Activated CD4-positive, alpha-beta T cell treated with anti-CD3 and anti-CD28 coated beads for 36 hours (primary cell): ENCODE measurements around the gene C22orf31. TPM values are rescaled to one million over a fixed set of nuclear protein-coding genes. Genes with fewer than 3 reads are reported as not detected.

Experiments used
- ATAC-seq: fragments of 200-7000 bp; cut with Tn5 transposase; one replicate; pipeline ENCODE4 v1.10.0; 2021; ENCODE audit warnings: mild to moderate bottlenecking, moderate library complexity
- CTCF ChIA-PET: fragments of 350-600 bp; sonication (Branson Sonifier 250); formaldehyde crosslinking; loops from one replicate; lab custom pipeline; 2021; ENCODE audit warnings: antibody characterized with exemption; lab: Charles Lee
- POLR2A ChIA-PET: fragments of 350-600 bp; sonication (Branson Sonifier 250); formaldehyde crosslinking; loops from one replicate; lab custom pipeline; 2021; ENCODE audit warnings: antibody characterized with exemption, inconsistent platforms; lab: Charles Lee
- DNase-seq: peaks from one replicate; pipeline ENCODE4 v3.0.0-alpha.2; 2020
- H3K27ac Mint-ChIP-seq: one replicate; pipeline ENCODE4 v1.8.0; 2021; ENCODE audit warnings: mixed read lengths
- H3K27me3 Mint-ChIP-seq: one replicate; pipeline ENCODE4 v1.8.0; 2021; ENCODE audit warnings: mixed read lengths
- H3K36me3 Mint-ChIP-seq: one replicate; pipeline ENCODE4 v1.8.0; 2021; ENCODE audit warnings: low read depth, mixed read lengths
- H3K4me1 Mint-ChIP-seq: one replicate; pipeline ENCODE4 v1.8.0; 2021; ENCODE audit warnings: mixed read lengths
- H3K4me3 Mint-ChIP-seq: one replicate; pipeline ENCODE4 v1.8.0; 2021; ENCODE audit warnings: mild to moderate bottlenecking, moderate library complexity, mixed read lengths
- H3K9me3 Mint-ChIP-seq: one replicate; pipeline ENCODE4 v1.8.0; 2021; ENCODE audit warnings: low read depth, mixed read lengths
- intact Hi-C, 2 experiments: fragments of 100-400 bp; cut with DNase I in 1 of 2; cut with micrococcal nuclease in 1 of 2; formaldehyde crosslinking; loops; one replicate each; pipeline versions ENCODE4 v1.14.2 to v1.15.1; 2022 to 2024; cut with DNase I, micrococcal nuclease
- total RNA-seq, 2 experiments: library from RNA; stranded (reverse); gene quantifications; one replicate each; pipeline ENCODE4 v1.2.3, GENCODE V29; 2021

The C22orf31 gene
- total RNA-seq, 2 experiments from 2014 or later: not detected

DNA sequence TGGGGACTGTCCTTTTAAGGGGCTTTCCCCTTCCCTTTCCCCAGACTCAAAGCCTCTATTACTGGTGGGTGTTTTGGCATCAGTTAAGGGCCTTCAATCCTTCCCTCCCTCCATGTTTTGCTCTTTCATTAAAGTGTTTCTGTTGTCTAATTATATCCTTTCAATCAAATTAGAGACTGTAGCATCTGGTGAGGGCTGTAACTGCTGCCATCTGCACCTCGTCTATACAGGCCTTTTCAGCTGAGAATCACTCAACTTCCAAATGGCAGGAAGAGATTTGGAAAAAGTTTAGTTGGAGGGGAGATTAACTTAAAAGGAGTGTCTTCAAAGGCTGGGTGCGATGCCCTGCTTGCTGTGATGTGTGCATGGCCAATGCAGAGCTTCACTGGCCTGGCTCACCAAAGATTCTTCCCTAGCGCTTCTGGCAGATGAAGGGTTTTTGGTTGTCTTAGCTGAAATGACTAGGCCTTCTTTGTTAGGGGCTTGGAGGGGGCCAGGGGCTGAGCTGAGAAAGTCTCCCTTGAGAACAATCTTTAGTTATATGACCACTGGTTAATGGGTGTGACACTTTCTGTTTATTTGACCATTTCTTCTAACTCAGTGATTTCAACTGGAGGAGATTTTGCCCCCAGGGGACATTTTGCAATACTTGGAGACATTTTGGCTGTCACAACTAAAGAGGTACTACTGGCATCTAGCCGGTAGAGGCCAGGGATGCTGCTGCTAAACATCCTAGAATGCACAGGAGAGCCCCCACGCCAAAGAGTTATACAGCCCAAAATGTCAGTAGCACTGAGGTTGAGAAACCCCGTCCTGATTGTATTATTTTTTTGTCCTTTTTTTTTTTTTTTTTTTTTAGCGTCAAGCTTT, 18.7 kb upstream of the C22orf31 start:
- intact Hi-C loops: no loop called here
- Mint-ChIP-seq H3K27ac (no peak overlapping the region), H3K27me3 (peaks cover 18% of the 10 kb centered on the region), H3K9me3 (no peaks in the 10 kb centered on the region), H3K36me3 (no peaks in the 10 kb centered on the region), H3K4me3 (no peak overlapping the region), H3K4me1 (no peaks in the 10 kb centered on the region)
- DNase-seq: no peak
- ChIA-PET POLR2A (no interaction called here), CTCF (interaction anchor here (0.7 kb wide), 1 partner anchor 13 kb away, joined by 3 read pairs; no protein-coding TSS in a partner anchor)
- no peak for ATAC-seq

DNA sequence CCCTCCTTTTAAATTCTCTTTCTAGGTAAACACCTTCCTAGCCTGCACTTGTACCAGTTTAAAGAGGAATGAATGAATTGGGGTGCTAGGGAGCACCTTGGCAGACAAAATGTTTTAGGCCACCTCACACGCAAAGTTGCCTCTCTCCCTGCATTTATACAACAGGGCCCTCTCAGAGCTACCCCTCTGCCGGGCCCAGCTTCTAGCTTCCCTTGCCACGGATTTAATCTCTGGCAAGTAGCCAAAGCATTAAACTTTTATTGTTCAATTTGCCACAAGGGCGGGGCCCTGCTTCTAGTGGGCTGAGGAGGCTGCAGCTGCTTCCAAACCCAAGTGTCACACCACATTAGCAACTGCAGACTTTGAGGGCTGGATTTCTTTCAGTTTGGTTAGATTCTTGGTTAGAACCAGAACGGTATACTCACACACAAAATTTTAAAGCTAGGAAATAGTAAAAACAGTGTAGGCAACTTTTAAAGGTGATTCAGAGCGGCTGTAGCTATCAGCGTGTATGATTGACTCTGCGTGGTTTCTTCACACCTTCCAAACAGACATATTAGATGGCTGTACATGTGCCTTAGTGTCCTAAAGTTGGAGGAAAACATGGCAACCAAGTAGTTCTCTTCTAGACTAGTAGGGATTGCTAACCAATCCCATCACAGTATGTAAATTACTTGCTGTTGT, 17.7 kb upstream of the C22orf31 start:
- POLR2A ChIA-PET: no interaction called here
- no peaks in the 10 kb centered on the region for H3K36me3 Mint-ChIP-seq
- H3K4me1 Mint-ChIP-seq: no peaks in the 10 kb centered on the region
- intact Hi-C loops: no loop called here
- no peak overlapping the region for H3K27ac Mint-ChIP-seq
- H3K4me3 Mint-ChIP-seq: no peak overlapping the region
- CTCF ChIA-PET: interaction anchor here (0.9 kb wide), 1 partner anchor 38 kb away, joined by 3 read pairs; no protein-coding TSS in a partner anchor
- DNase-seq (no peak), ATAC-seq (no peak)
- H3K9me3 Mint-ChIP-seq: no peaks in the 10 kb centered on the region
- peaks cover 26% of the 10 kb centered on the region for H3K27me3 Mint-ChIP-seq

GRCh38 chr22:29078869-29079207, 17.2 kb upstream of the C22orf31 start:
- POLR2A ChIA-PET: no interaction called here
- Mint-ChIP-seq H3K27ac (no peak overlapping the region), H3K4me3 (no peak overlapping the region), H3K4me1 (no peaks in the 10 kb centered on the region), H3K36me3 (no peaks in the 10 kb centered on the region), H3K27me3 (peaks cover 31% of the 10 kb centered on the region), H3K9me3 (no peaks in the 10 kb centered on the region)
- intact Hi-C loops: no loop called here
- DNase-seq (no peak), ATAC-seq (no peak)
- CTCF ChIA-PET: interaction anchor here (0.9 kb wide), 1 partner anchor 38 kb away, joined by 3 read pairs; no protein-coding TSS in a partner anchor

GRCh38 chr22:29078036-29078868, 16.6 kb upstream of the C22orf31 start:
- intact Hi-C loops: no loop called here
- Mint-ChIP-seq H3K27me3 (peaks cover 32% of the 10 kb centered on the region), H3K4me3 (no peak overlapping the region), H3K9me3 (no peaks in the 10 kb centered on the region), H3K36me3 (no peaks in the 10 kb centered on the region), H3K27ac (no peak overlapping the region), H3K4me1 (no peaks in the 10 kb centered on the region)
- POLR2A ChIA-PET: no interaction called here
- CTCF ChIA-PET: interaction anchor here (1.1 kb wide), 1 partner anchor 171 kb away, joined by 3 read pairs; no protein-coding TSS in a partner anchor
- ATAC-seq (no peak), DNase-seq (no peak)

- Mint-ChIP-seq H3K4me3 (peak overlapping the region; percentile 28), H3K9me3 (no peaks in the 10 kb centered on the region), H3K27me3 (peaks cover 52% of the 10 kb centered on the region), H3K4me1 (peaks cover 15% of the 10 kb centered on the region), H3K36me3 (no peaks in the 10 kb centered on the region), H3K27ac (no peak overlapping the region)
- ChIA-PET CTCF (interaction anchor here (2.0 to 2.2 kb wide), 2 partner anchors 14 to 34 kb away, joined by 5 to 8 read pairs; no protein-coding TSS in a partner anchor), POLR2A (no interaction called here)
- intact Hi-C loops: loop anchor here in 1 of 2 experiments (5.0 kb wide), 2 partner anchors 117 to 1157 kb away; partner anchors contain the start of gene PITPNB
- no peak for ATAC-seq
- DNase-seq: no peak
These were observed 12.7 kb upstream of the C22orf31 start for GRCh38 chr22:29074276-29074772.

- ChIA-PET CTCF (no interaction called here), POLR2A (no interaction called here)
- Mint-ChIP-seq H3K36me3 (no peaks in the 10 kb centered on the region), H3K27ac (no peak overlapping the region), H3K4me3 (peak overlapping the region; percentile 28), H3K4me1 (peaks cover 15% of the 10 kb centered on the region), H3K27me3 (peaks cover 53% of the 10 kb centered on the region), H3K9me3 (no peaks in the 10 kb centered on the region)
- DNase-seq: peak; percentile 39
- no peak for ATAC-seq
- intact Hi-C loops: loop anchor here in 1 of 2 experiments (1.0 to 5.0 kb wide), 5 partner anchors 116 to 1156 kb away; partner anchors contain the start of genes CCDC117, PITPNB, RHBDD3 and XBP1
These were observed 12.1 kb upstream of the C22orf31 start for GRCh38 chr22:29073618-29074275.

GRCh38 chr22:29072979-29073617, 11.5 kb upstream of the C22orf31 start, which contains the start of gene KREMEN1:
Gene KREMEN1, plus strand, starts transcription at chr22:29073035. Its CDS starts 96 bp downstream, at chr22:29073131.
- ChIA-PET POLR2A (no interaction called here), CTCF (interaction anchor here (1.1 to 1.6 kb wide), 5 partner anchors 30 to 218 kb away, joined by 3 to 6 read pairs (median 3); no protein-coding TSS in a partner anchor)
- peaks cover 15% of the 10 kb centered on the region for H3K4me1 Mint-ChIP-seq
- H3K9me3 Mint-ChIP-seq: no peaks in the 10 kb centered on the region
- intact Hi-C loops: loop anchor here (1.0 to 5.0 kb wide), 9 partner anchors 116 to 1156 kb away; partner anchors contain the start of genes ZNRF3 (in 2 of the 2), AP1B1 (in 1 of the 2), CCDC117 (in 1 of the 2) and HSCB (in 1 of the 2)
- DNase-seq (peak; percentile 13), ATAC-seq (no peak)
- no peak within 1 kb of the TSS for H3K27ac Mint-ChIP-seq
- peaks cover 53% of the 10 kb centered on the region for H3K27me3 Mint-ChIP-seq
- H3K4me3 Mint-ChIP-seq: peak within 1 kb of the TSS; percentile 66
- H3K36me3 Mint-ChIP-seq: no peaks in the 10 kb centered on the region

DNA sequence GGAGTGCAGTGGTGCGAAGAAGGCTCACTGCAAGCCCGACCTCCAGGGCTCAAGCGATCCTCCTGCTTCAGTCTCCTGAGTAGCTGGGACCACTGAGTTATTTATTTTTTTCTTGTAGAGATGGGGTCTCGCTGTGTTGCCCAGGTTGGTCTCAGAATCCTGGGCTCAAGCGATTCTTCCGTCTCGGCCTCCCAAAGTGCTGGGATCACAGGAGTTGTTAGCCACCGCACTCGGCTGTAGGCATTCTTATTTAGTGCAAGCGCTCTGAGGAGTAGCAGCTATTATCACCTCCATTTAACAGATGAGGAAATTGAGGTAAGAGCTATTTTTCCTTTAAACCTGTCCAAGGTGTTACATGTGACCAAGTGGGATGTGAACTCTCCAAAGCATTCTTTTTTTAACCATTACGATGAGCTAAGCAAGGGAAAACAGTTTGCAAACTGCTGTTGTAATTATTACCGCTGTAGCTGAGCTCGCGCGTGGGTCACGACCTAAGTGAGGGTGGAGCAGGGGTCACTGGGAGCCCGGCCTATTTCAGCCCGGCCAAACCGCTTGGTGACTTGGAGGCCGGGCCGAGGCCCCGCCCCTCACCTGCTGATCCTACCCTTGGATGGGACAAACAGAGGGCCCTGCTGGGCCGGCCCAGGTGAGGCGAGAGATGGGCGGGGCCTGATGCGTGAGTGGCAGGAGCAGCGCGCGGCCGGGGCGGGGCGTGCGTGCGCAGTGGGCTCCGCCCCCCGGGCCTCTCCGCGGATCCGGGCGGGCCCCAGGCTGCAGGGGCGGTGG, 10.8 kb upstream of the C22orf31 start:
- POLR2A ChIA-PET: no interaction called here
- intact Hi-C loops: loop anchor here (1.0 to 5.0 kb wide), 8 partner anchors 115 to 1155 kb away; partner anchors contain the start of genes ZNRF3 (in 2 of the 2), AP1B1 (in 1 of the 2), HSCB (in 1 of the 2) and PITPNB (in 1 of the 2)
- CTCF ChIA-PET: interaction anchor here (0.6 to 1.8 kb wide), 7 partner anchors 9 to 217 kb away, joined by 3 to 6 read pairs (median 3); no protein-coding TSS in a partner anchor
- Mint-ChIP-seq H3K27ac (no peak overlapping the region), H3K4me3 (peak overlapping the region; percentile 66), H3K9me3 (no peaks in the 10 kb centered on the region), H3K27me3 (peaks cover 51% of the 10 kb centered on the region), H3K36me3 (no peaks in the 10 kb centered on the region), H3K4me1 (peaks cover 15% of the 10 kb centered on the region)
- peak; percentile 98 for ATAC-seq
- peak; percentile 93 for DNase-seq
